HepG2 (cell line): ENCODE data around the gene H6PD. TPM values are rescaled to one million over a fixed set of nuclear protein-coding genes. Genes with fewer than 3 reads are reported as not detected.
A peak's percentile ranks its signal among the peaks of the same experiment; 100 is the strongest.

ENCODE experiments used
- AGO1 ChIP-seq: fragments of 200-400 bp; formaldehyde crosslinking; IDR thresholded peaks from 2 replicates; pipeline ENCODE4 v1.6.1; 2017; ENCODE audit warnings: mild to moderate bottlenecking, low read depth, low read length, moderate library complexity; ENCODE audit not compliant: poor library complexity, severe bottlenecking
- FIP1L1 ChIP-seq: fragments of 200-400 bp; formaldehyde crosslinking; IDR thresholded peaks from 2 replicates; pipeline ENCODE4 v1.6.1; 2018; ENCODE audit warnings: low read depth, mild to moderate bottlenecking, low read length, moderate library complexity, borderline replicate concordance; ENCODE audit not compliant: insufficient read depth
- HNRNPL ChIP-seq: fragments of 200-400 bp; formaldehyde crosslinking; IDR thresholded peaks from 2 replicates; pipeline ENCODE4 v1.6.1; 2017; ENCODE audit warnings: mild to moderate bottlenecking, low read depth, low read length
- KDM5B ChIP-seq: sonication (generic); formaldehyde crosslinking; IDR thresholded peaks from 2 replicates; pipeline ENCODE4 v1.4.0; 2020; ENCODE audit warnings: missing genetic modification reagents, mild to moderate bottlenecking, borderline replicate concordance
- NFIC ChIP-seq: IDR thresholded peaks from 2 replicates; pipeline ENCODE4 v1.6.1; 2012; ENCODE audit warnings: mild to moderate bottlenecking, low read length, inconsistent platforms
- POLR2AphosphoS5 ChIP-seq: IDR thresholded peaks from 2 replicates; pipeline ENCODE4 v1.6.1; 2012; ENCODE audit warnings: low read depth, low read length
- REL ChIP-seq: sonication (generic); formaldehyde crosslinking; conservative IDR thresholded peaks from 2 replicates; pipeline ENCODE4 v1.8.0; 2022; ENCODE audit warnings: mild to moderate bottlenecking, missing genetic modification reagents, moderate library complexity
- SRY ChIP-seq: sonication (generic); formaldehyde crosslinking; IDR thresholded peaks from 2 replicates; pipeline ENCODE4 v1.8.0; 2022; ENCODE audit warnings: mild to moderate bottlenecking, missing genetic modification reagents
- TBP ChIP-seq: sonication (generic); formaldehyde crosslinking; IDR thresholded peaks from 2 replicates; pipeline ENCODE4 v1.5.0; 2020; ENCODE audit warnings: missing genetic modification reagents
- ZBTB38 ChIP-seq: sonication (generic); formaldehyde crosslinking; IDR thresholded peaks from 2 replicates; pipeline ENCODE4 v1.5.1; 2020; ENCODE audit warnings: mild to moderate bottlenecking, missing genetic modification reagents
- ZFP36L2 ChIP-seq: sonication (generic); formaldehyde crosslinking; IDR thresholded peaks from 2 replicates; pipeline ENCODE4 v1.4.0; 2020; ENCODE audit warnings: missing genetic modification reagents
- ZGPAT ChIP-seq: IDR thresholded peaks from 2 replicates; pipeline ENCODE4 v1.6.1; 2016; ENCODE audit warnings: mild to moderate bottlenecking
- ZNF281 ChIP-seq: sonication (generic); formaldehyde crosslinking; IDR thresholded peaks from 2 replicates; pipeline ENCODE4 v1.4.0; 2020; ENCODE audit warnings: missing genetic modification reagents, borderline replicate concordance
- ZNF468 ChIP-seq: sonication (generic); formaldehyde crosslinking; IDR thresholded peaks from 2 replicates; pipeline ENCODE4 v1.8.0; 2022; ENCODE audit warnings: mild to moderate bottlenecking, moderate library complexity, missing genetic modification reagents
- ZNF543 ChIP-seq: sonication (generic); formaldehyde crosslinking; IDR thresholded peaks from 2 replicates; pipeline ENCODE4 v1.4.0; 2020; ENCODE audit warnings: mild to moderate bottlenecking, missing genetic modification reagents
- ZNF567 ChIP-seq: sonication (generic); formaldehyde crosslinking; IDR thresholded peaks from 2 replicates; pipeline ENCODE4 v1.8.1; 2023; ENCODE audit warnings: mild to moderate bottlenecking, missing genetic modification reagents, borderline replicate concordance
- ZNF703 ChIP-seq: sonication (generic); formaldehyde crosslinking; IDR thresholded peaks from 2 replicates; pipeline ENCODE4 v1.5.1; 2020; ENCODE audit warnings: missing genetic modification reagents, mild to moderate bottlenecking, moderate library complexity, borderline replicate concordance
- ZNF720 ChIP-seq: sonication (generic); formaldehyde crosslinking; IDR thresholded peaks from 2 replicates; pipeline ENCODE4 v1.4.0; 2020; ENCODE audit warnings: missing genetic modification reagents
- polyA plus RNA-seq, 8 experiments: library from polyadenylated mRNA; depleted of rRNA in 3 of 8; stranded (reverse) in 7 of 8; unstranded in 1 of 8; fragments of >200 nt; fragmentation: Illumina TruSeq in 4 of 8; extraction: Trizol in 4 of 8; gene quantifications; 2 replicates each; pipeline versions ENCODE4 v1.2.1 to v1.2.3, GENCODE V29; 2011 to 2016; ENCODE audit warnings: low read depth in 4 of 8, missing spikeins in 1 of 8, mixed read lengths in 1 of 8; ENCODE audit not compliant: insufficient read depth in 1 of 8
- total RNA-seq, 5 experiments: library from RNA; depleted of rRNA; stranded (reverse); fragments of >200 nt; fragmentation: Illumina TruSeq; extraction: Trizol; gene quantifications; 2 replicates each; pipeline ENCODE4 v1.2.3, GENCODE V29; 2016; ENCODE audit warnings: low read depth in 1 of 5
- TF ChIP-seq, protein P1 (sequence below): sonication (generic); formaldehyde crosslinking; IDR thresholded peaks from 2 replicates; pipeline ENCODE4 v1.9.0; 2022; ENCODE audit warnings: low read depth, missing genetic modification reagents
- TF ChIP-seq, protein P2 (sequence below): IDR thresholded peaks from 2 replicates; pipeline ENCODE4 v1.6.1; 2016; ENCODE audit warnings: low read depth, borderline replicate concordance
- TF ChIP-seq, protein P3 (sequence below), 2 experiments: sonication (generic) in 1 of 2; formaldehyde crosslinking in 1 of 2; IDR thresholded peaks; 2 replicates each; pipeline versions ENCODE4 v1.5.1 to v1.6.1; 2011 to 2020; ENCODE audit warnings: borderline replicate concordance in 1 of 2, low read depth in 1 of 2, low read length in 1 of 2, mild to moderate bottlenecking in 1 of 2, missing genetic modification reagents in 1 of 2, moderate library complexity in 1 of 2

The H6PD gene
- total and polyA plus RNA-seq, 2 of the 13 experiments (the other 11 are each of a cell fraction or from before 2014, with no cell fraction given): 9.3 to 14.1 TPM

- 0 out of 2 replicates have a peak, but pooled peaks have one; percentile 46 for TF ChIP-seq ZNF281 (CRISPR knock-in tag)
- no peak for TF ChIP-seq ZNF543
- no peak for TF ChIP-seq REL (CRISPR knock-in tag)
- no peak for TF ChIP-seq ZNF720
- TF ChIP-seq, protein P1, sequence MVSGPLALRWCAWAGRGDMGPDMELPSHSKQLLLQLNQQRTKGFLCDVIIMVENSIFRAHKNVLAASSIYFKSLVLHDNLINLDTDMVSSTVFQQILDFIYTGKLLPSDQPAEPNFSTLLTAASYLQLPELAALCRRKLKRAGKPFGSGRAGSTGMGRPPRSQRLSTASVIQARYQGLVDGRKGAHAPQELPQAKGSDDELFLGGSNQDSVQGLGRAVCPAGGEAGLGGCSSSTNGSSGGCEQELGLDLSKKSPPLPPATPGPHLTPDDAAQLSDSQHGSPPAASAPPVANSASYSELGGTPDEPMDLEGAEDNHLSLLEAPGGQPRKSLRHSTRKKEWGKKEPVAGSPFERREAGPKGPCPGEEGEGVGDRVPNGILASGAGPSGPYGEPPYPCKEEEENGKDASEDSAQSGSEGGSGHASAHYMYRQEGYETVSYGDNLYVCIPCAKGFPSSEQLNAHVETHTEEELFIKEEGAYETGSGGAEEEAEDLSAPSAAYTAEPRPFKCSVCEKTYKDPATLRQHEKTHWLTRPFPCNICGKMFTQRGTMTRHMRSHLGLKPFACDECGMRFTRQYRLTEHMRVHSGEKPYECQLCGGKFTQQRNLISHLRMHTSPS (CRISPR knock-in tag): peak; percentile 56; the same call in 1 of the 2 replicates
- no peak for TF ChIP-seq KDM5B (CRISPR knock-in tag)
- TF ChIP-seq TBP: no peak
- no peak for TF ChIP-seq ZNF468
- TF ChIP-seq ZFP36L2: no peak
- no peak for TF ChIP-seq SRY (CRISPR knock-in tag)
- no peak for TF ChIP-seq ZNF567 (CRISPR knock-in tag)
- no peak for TF ChIP-seq NFIC
- TF ChIP-seq, protein P2, sequence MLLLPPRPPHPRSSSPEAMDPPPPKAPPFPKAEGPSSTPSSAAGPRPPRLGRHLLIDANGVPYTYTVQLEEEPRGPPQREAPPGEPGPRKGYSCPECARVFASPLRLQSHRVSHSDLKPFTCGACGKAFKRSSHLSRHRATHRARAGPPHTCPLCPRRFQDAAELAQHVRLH (CRISPR knock-in tag): no peak
- peak; percentile 54 for TF ChIP-seq ZBTB38 (CRISPR knock-in tag)
- TF ChIP-seq HNRNPL: 0 out of 2 replicates have a peak, but pooled peaks have one; percentile 37
- TF ChIP-seq, protein P3, sequence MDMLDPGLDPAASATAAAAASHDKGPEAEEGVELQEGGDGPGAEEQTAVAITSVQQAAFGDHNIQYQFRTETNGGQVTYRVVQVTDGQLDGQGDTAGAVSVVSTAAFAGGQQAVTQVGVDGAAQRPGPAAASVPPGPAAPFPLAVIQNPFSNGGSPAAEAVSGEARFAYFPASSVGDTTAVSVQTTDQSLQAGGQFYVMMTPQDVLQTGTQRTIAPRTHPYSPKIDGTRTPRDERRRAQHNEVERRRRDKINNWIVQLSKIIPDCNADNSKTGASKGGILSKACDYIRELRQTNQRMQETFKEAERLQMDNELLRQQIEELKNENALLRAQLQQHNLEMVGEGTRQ (IDR thresholded peaks at IDR 0.05; ENCODE audit: low read depth, low read length): no peak
- TF ChIP-seq, protein P3 (CRISPR knock-in tag; IDR thresholded peaks at IDR 0.05; ENCODE audit: borderline replicate concordance): no peak
- TF ChIP-seq AGO1: no peak
- TF ChIP-seq POLR2AphosphoS5: no peak
- TF ChIP-seq ZNF703 (CRISPR knock-in tag): no peak
- TF ChIP-seq FIP1L1: no peak
- TF ChIP-seq ZGPAT (CRISPR knock-in tag): 0 out of 2 replicates have a peak, but pooled peaks have one; percentile 41
These were observed 7.9 kb downstream of the H6PD start (continued) for GRCh38 chr1:9242338-9242969.
